Activated naive CD8-positive, alpha-beta T cell treated with anti-CD3 and anti-CD28 coated beads, Interleukin-2, amount 10 ng/mL, durations not matched to agents 7 days and 5 days (primary cell): ENCODE data around the gene KCNH2. TPM values are rescaled to one million over a fixed set of nuclear protein-coding genes. Genes with fewer than 3 reads are reported as not detected.
A peak's percentile ranks its signal among the peaks of the same experiment; 100 is the strongest.

Source experiments
- ATAC-seq: fragments of 150-1000 bp; cut with Tn5 transposase; one replicate; pipeline ENCODE4 v1.10.0; 2021; ENCODE audit warnings: low read depth, moderate library complexity
- POLR2A ChIA-PET: fragments of 350-600 bp; sonication (Branson Sonifier 250); formaldehyde crosslinking; loops from one replicate; lab custom pipeline; 2021; ENCODE audit warnings: antibody characterized with exemption; lab: Charles Lee
- DNase-seq: peaks from one replicate; pipeline ENCODE4 v3.0.0; 2021
- H3K27ac Mint-ChIP-seq: one replicate; pipeline ENCODE4 v1.8.0; 2022; ENCODE audit warnings: mild to moderate bottlenecking, mixed read lengths
- H3K27me3 Mint-ChIP-seq: one replicate; pipeline ENCODE4 v1.8.0; 2022; ENCODE audit warnings: mild to moderate bottlenecking, moderate library complexity, mixed read lengths
- H3K36me3 Mint-ChIP-seq: one replicate; pipeline ENCODE4 v1.8.0; 2021; ENCODE audit warnings: mild to moderate bottlenecking, mixed read lengths
- H3K4me1 Mint-ChIP-seq: one replicate; pipeline ENCODE4 v1.8.0; 2021; ENCODE audit warnings: mixed read lengths
- H3K4me3 Mint-ChIP-seq: one replicate; pipeline ENCODE4 v1.8.0; 2022; ENCODE audit warnings: mild to moderate bottlenecking, moderate library complexity, mixed read lengths
- H3K9me3 Mint-ChIP-seq: one replicate; pipeline ENCODE4 v1.8.0; 2021; ENCODE audit warnings: mixed read lengths
- total RNA-seq, 2 experiments: library from RNA; stranded (reverse); gene quantifications; one replicate each; pipeline ENCODE4 v1.2.3, GENCODE V29; 2021

Gene KCNH2
- total RNA-seq, 2 experiments from 2014 or later = 0.50 to 0.54 TPM

DNA sequence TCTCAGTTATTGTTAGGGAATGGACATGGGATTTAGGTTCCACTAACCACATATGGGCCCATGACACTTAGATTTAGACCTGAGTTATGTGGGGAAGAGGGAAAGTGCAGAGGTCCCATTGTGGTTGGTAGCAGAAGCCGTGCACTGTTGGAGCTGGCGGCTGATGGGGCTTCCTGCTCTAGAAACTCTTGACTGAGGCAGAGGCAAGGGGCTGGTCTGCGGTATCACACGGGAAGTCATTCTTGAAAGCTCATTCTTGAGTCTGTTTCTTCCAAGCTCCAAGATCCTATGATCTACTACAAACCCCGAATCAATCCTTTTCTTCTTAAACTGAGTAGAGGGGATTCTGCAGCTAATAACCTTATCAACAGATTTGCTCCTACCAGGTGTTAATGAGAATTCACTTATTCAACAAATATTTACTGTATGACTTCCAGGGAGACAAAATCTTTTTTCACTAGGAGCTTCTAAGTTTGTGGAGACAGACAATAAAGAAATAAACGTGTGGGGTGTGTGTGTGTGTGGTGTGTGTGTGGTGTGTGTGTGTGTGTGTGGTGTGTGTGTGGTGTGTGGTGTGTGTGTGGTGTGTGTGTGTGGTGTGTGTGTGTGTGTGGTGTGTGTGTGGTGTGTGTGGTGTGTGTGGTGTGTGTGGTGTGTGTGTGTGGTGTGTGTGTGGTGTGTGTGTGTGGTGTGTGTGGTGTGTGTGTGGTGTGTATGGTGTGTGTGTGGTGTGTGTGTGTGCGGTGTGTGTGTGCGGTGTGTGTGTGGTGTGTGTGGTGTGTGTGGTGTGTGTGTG is 68.7 kb downstream of the KCNH2 start:
- POLR2A ChIA-PET = interaction anchor here (0.6 to 1.2 kb wide), 5 partner anchors 11 to 101 kb away, joined by 3 to 4 read pairs (median 3); no protein-coding TSS in a partner anchor
- H3K27me3 Mint-ChIP-seq = peaks cover 52% of the 10 kb centered on the region
- peak overlapping the region; percentile 52 for H3K4me3 Mint-ChIP-seq
- no peaks in the 10 kb centered on the region for H3K9me3 Mint-ChIP-seq
- ATAC-seq (peak; percentile 93), DNase-seq (peak; percentile 55)
- H3K4me1 Mint-ChIP-seq = peaks cover 12% of the 10 kb centered on the region
- no peaks in the 10 kb centered on the region for H3K36me3 Mint-ChIP-seq
- H3K27ac Mint-ChIP-seq = peak overlapping the region; percentile 61

- DNase-seq = no peak
- Mint-ChIP-seq H3K27me3 (peaks cover 57% of the 10 kb centered on the region), H3K36me3 (no peaks in the 10 kb centered on the region), H3K4me3 (no peak overlapping the region), H3K9me3 (no peaks in the 10 kb centered on the region), H3K4me1 (peaks cover 12% of the 10 kb centered on the region), H3K27ac (no peak overlapping the region)
- ATAC-seq = no peak
- POLR2A ChIA-PET = interaction anchor here (0.7 to 0.9 kb wide), 2 partner anchors 55 to 434 kb away, joined by 3 read pairs; partner anchors contain the start of gene NUB1
Measured at GRCh38 chr7:150908173-150908572, 69.9 kb downstream of the KCNH2 start.

- no peak for ATAC-seq
- H3K27ac Mint-ChIP-seq = no peak overlapping the region
Measured at GRCh38 chr7:150904011-150904909, 73.9 kb downstream of the KCNH2 start.

GRCh38 chr7:150903606-150904005 is 74.5 kb downstream of the KCNH2 start:
- no peaks in the 10 kb centered on the region for H3K9me3 Mint-ChIP-seq
- POLR2A ChIA-PET = interaction anchor here (0.6 kb wide), 1 partner anchor 492 kb away, joined by 3 read pairs; no protein-coding TSS in a partner anchor
- ATAC-seq = no peak

More at GRCh38 chr7:150904011-150904909, 73.9 kb downstream of the KCNH2 start:
- DNase-seq = no peak
- Mint-ChIP-seq H3K36me3 (no peaks in the 10 kb centered on the region), H3K27me3 (peaks cover 50% of the 10 kb centered on the region), H3K4me3 (no peak overlapping the region), H3K4me1 (peaks cover 7% of the 10 kb centered on the region), H3K9me3 (no peaks in the 10 kb centered on the region)
- POLR2A ChIA-PET = no interaction called here

DNA sequence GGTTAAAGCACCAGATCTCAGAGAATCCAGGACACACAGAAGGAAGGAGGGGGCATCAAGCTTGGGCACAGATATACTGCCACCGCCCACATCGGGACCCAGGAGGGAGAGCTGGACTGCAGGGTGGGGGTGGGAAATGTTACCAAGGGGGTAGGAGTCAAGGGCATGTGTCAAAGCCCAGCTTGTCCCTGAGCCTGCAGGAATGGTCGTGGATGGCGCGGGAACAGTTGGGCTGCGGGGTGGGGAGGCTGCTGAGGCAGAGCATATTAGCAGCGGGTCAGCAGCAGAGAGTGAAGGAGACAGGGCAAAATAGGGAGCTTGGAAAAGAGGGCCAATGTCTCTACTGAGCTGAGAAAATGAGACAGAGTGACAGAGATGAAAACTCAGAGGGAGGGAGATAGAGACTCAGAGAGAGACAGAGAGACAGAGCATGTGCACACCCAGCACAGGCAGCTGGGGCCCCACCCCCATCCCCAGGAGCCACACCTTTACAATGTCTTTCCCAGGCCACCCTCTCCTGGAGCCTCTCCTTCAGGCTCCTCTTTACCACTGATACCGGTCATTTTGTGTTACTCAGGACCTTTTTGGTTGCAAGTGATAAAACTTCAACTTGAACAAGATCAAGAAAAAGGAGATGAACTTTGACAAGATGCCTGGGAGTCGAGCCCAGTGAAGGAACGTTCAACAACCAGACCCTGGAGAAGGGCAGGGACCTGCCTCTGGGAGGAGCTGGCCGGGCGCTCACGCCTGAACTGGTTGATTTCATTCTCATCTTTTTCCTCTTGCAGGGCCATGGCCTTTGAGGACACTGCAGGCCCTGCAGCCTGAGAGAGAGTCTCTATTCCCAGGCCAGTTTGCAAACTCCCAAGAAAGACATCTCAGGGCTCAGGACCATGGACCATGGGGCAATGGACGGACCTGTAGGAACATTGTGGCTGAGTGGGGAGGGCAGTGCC is 75.8 kb downstream of the KCNH2 start:
- Mint-ChIP-seq H3K4me1 (peaks cover 4% of the 10 kb centered on the region), H3K9me3 (no peaks in the 10 kb centered on the region), H3K27ac (no peak overlapping the region), H3K27me3 (peaks cover 58% of the 10 kb centered on the region), H3K36me3 (no peaks in the 10 kb centered on the region), H3K4me3 (no peak overlapping the region)
- DNase-seq (no peak), ATAC-seq (no peak)
- POLR2A ChIA-PET = no interaction called here

More at GRCh38 chr7:150903606-150904005, 74.5 kb downstream of the KCNH2 start:
- H3K4me1 Mint-ChIP-seq = peaks cover 2% of the 10 kb centered on the region
- no peak overlapping the region for H3K4me3 Mint-ChIP-seq
- no peak overlapping the region for H3K27ac Mint-ChIP-seq
- no peaks in the 10 kb centered on the region for H3K36me3 Mint-ChIP-seq
- H3K27me3 Mint-ChIP-seq = peaks cover 51% of the 10 kb centered on the region
- DNase-seq = no peak

DNA sequence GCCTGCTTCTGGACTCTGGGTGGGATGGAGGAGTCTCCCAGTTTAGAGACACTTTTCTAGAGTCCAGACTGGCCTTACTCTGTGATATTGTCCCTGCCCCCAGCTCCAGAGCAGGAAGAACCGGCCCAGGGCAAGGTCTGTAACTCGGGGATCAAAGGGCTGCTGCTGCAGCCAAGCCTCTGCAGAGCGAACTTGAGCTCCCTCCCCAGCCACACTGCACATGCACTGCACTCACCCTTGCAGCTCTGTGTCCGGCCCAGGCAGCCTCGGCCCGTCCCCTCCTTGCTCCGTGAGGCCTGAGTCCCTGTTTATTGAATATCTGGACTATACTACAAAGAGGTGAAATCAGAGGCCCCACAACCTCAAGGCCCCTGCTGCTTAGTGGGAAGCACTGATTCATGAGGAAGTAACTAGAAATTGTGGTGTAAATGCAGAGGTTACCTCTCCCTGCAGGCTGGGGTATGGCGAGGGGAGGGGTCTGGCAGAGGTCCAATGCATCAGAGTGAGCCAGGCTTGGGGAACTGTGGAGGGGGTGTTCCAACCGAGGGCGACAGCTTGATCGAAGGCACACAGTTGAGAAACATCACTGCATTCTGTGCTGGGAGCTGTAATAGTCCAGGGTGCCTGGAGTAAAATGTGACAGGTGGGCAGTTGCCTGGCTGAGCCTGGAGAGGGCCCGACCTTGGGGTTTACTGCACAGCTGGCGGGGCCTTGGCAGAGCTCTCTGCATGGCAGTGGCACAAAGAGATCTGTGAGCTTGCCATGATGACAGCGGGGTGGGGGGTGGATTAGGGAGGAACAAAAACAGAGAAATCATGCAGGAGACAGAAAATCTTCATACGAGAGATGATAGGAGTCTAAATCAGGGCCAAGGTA is 76.7 kb downstream of the KCNH2 start:
- Mint-ChIP-seq H3K27me3 (peaks cover 58% of the 10 kb centered on the region), H3K36me3 (no peaks in the 10 kb centered on the region), H3K27ac (no peak overlapping the region), H3K4me3 (no peak overlapping the region), H3K9me3 (no peaks in the 10 kb centered on the region), H3K4me1 (peaks cover 4% of the 10 kb centered on the region)
- ATAC-seq (no peak), DNase-seq (no peak)
- POLR2A ChIA-PET = no interaction called here

GRCh38 chr7:150900675-150901074 is 77.4 kb downstream of the KCNH2 start:
- Mint-ChIP-seq H3K27ac (no peak overlapping the region), H3K27me3 (peaks cover 57% of the 10 kb centered on the region), H3K9me3 (no peaks in the 10 kb centered on the region), H3K4me1 (peaks cover 4% of the 10 kb centered on the region), H3K4me3 (no peak overlapping the region), H3K36me3 (no peaks in the 10 kb centered on the region)
- no peak for DNase-seq
- ATAC-seq = no peak
- POLR2A ChIA-PET = no interaction called here

DNA sequence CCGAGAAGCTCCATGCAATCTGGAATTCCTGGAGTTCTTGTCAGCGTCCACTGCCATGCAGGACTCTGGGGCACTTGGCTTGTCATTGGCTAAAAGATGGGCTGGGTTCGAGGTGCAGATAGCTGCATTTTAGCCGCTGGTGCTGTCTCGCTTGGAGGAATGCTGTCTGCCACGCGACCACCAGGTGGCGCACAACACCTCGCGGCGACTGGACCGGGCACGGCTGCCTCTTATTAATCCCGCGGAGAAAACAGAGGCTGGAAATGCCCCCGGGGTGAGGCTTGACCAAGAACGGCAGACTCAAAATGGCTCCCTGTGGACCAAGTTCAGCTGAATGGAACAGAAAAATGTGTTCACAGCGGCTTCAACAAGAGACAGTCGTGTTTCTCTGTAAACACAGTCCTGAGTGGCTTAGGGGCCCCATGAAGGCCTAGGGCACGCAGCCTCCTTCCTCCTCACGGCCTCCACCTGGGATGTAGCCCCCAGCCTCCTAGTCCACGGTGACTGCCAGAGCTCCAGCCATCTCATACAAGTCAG is 79.6 kb downstream of the KCNH2 start:
- peaks cover 2% of the 10 kb centered on the region for H3K4me1 Mint-ChIP-seq
- H3K27me3 Mint-ChIP-seq = peaks cover 46% of the 10 kb centered on the region
- peak; percentile 81 for ATAC-seq
- no peaks in the 10 kb centered on the region for H3K36me3 Mint-ChIP-seq
- H3K27ac Mint-ChIP-seq = no peak overlapping the region
- no peak overlapping the region for H3K4me3 Mint-ChIP-seq
- peak; percentile 85 for DNase-seq
- POLR2A ChIA-PET = interaction anchor here (0.8 kb wide), 1 partner anchor 11 kb away, joined by 3 read pairs; no protein-coding TSS in a partner anchor
- no peaks in the 10 kb centered on the region for H3K9me3 Mint-ChIP-seq

- DNase-seq (no peak), ATAC-seq (no peak)
- peaks cover 43% of the 10 kb centered on the region for H3K27me3 Mint-ChIP-seq
- H3K4me3 Mint-ChIP-seq = no peak overlapping the region
- H3K27ac Mint-ChIP-seq = no peak overlapping the region
- H3K9me3 Mint-ChIP-seq = no peaks in the 10 kb centered on the region
- peaks cover 2% of the 10 kb centered on the region for H3K4me1 Mint-ChIP-seq
- POLR2A ChIA-PET = interaction anchor here (0.8 kb wide), 1 partner anchor 11 kb away, joined by 3 read pairs; no protein-coding TSS in a partner anchor
- no peaks in the 10 kb centered on the region for H3K36me3 Mint-ChIP-seq
Measured at GRCh38 chr7:150897502-150898474, 80.3 kb downstream of the KCNH2 start.

DNA sequence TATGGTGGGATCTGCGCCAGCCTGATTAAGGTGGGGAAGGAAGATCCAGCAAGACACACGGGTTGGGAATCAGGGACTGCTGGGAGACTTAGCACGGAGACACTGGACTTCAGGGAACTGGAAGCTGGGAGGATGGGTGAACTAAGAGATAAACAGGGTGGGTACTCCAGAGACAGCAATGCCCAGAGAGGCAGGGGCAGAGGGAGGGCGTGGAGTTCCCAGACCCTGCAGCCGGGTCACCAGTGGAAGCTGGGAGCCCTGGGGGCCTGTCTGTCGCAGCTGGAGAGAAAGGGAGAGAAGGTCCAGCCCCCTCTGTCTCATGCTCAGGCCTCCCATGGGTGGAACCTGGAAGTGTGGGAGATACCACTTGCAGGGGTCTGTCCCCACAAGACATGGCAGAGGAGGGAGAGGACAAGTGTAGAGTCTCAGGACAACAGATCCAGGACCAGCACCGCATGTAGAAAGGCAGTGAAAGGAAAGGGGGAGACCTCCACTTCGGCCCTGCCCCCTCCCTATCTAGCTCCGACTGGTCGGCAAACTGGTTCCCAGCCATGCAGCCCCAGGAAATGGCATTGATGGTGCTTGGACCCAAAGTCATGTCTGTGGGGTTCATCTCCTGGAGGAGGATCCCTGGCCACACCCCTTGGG is 81.4 kb downstream of the KCNH2 start:
- DNase-seq (no peak), ATAC-seq (no peak)
- H3K4me1 Mint-ChIP-seq = peaks cover 2% of the 10 kb centered on the region
- H3K9me3 Mint-ChIP-seq = no peaks in the 10 kb centered on the region
- no peaks in the 10 kb centered on the region for H3K36me3 Mint-ChIP-seq
- no peak overlapping the region for H3K4me3 Mint-ChIP-seq
- H3K27ac Mint-ChIP-seq = no peak overlapping the region
- POLR2A ChIA-PET = no interaction called here
- H3K27me3 Mint-ChIP-seq = peaks cover 37% of the 10 kb centered on the region
